ENCODE measurements around the gene FAM32A. TPM values are rescaled to one million over a fixed set of nuclear protein-coding genes. Genes with fewer than 3 reads are reported as not detected.

The FAM32A gene
- total and polyA plus RNA-seq, 9 donors: 37.9 to 68.6 (median 46.5) TPM

DNA sequence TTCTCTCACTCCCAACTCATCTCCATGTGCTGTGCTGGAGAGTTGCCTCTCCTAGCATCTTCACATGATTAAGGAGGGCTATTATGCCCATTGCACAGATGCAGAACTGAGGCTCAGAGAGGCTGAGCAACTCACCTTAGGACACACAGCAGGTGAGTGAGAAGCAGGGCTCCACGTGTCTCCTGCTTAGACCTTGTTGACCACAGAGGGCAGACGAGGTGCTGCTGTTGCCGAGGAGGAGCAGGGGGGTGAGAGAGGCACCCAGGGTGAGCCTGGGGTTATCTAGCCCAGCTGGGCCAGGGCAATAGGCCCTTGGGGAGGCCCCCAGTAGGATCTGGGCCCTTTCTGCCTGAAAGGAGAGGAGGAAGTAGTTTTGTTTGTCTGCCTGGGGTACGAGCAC is 44.2 kb upstream of the FAM32A start:
- no peaks in the 10 kb centered on the region for H3K9me3 ChIP-seq
- H3K4me3 ChIP-seq: no peak overlapping the region
- H3K27me3 ChIP-seq: no peaks in the 10 kb centered on the region
- DNase-seq: no peak
- H3K27ac ChIP-seq: no peak overlapping the region
- H3K36me3 ChIP-seq: no peaks in the 10 kb centered on the region
- intact Hi-C loops (cut with DNase I): no loop called here
- peaks cover 2% of the 10 kb centered on the region for H3K4me1 ChIP-seq (ENCODE audit: insufficient read depth)
- WGBS, 3 donors: 48 to 57% (median 51%) methylated on average over 4 of the region's 4 CpGs
- no peak for TF ChIP-seq POLR2A (IDR thresholded peaks at IDR 0.05)
- TF ChIP-seq, protein P1, sequence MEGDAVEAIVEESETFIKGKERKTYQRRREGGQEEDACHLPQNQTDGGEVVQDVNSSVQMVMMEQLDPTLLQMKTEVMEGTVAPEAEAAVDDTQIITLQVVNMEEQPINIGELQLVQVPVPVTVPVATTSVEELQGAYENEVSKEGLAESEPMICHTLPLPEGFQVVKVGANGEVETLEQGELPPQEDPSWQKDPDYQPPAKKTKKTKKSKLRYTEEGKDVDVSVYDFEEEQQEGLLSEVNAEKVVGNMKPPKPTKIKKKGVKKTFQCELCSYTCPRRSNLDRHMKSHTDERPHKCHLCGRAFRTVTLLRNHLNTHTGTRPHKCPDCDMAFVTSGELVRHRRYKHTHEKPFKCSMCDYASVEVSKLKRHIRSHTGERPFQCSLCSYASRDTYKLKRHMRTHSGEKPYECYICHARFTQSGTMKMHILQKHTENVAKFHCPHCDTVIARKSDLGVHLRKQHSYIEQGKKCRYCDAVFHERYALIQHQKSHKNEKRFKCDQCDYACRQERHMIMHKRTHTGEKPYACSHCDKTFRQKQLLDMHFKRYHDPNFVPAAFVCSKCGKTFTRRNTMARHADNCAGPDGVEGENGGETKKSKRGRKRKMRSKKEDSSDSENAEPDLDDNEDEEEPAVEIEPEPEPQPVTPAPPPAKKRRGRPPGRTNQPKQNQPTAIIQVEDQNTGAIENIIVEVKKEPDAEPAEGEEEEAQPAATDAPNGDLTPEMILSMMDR (IDR thresholded peaks at IDR 0.05): no peak
- no peak for TF ChIP-seq EP300 (IDR thresholded peaks at IDR 0.05)

DNA sequence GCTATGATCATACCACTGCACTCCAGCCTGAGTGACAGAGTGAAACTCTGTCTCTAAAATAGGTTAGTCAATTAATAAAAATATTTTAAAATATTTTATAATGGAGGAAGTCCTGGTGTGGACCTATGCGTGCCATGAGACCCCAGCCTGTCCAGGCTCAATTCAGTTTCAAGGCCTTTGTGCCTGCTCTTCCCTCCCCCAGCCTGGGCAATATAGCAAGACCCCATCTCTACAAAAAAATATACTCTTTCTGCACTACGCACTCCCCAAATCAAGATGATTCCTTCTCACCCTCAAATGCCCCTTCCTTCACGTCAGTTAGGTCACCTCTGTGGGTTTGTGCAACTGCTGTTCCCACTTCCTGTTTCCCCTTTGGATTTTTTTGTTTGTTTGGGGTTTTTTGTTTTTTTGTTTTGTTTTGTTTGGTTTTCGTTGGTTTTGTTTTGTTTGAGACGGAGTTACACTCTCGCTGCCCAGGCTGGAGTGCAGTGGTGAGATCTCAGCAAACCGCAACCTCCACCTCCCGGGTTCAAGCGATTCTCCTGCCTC is 43.1 kb upstream of the FAM32A start:
- no peak overlapping the region for H3K4me3 ChIP-seq
- 76 to 80% (median 78%) methylated on average over 9 of the region's 9 CpGs for WGBS, 3 donors
- intact Hi-C loops (cut with DNase I): no loop called here
- DNase-seq: no peak
- H3K36me3 ChIP-seq: no peaks in the 10 kb centered on the region
- no peaks in the 10 kb centered on the region for H3K9me3 ChIP-seq
- TF ChIP-seq POLR2A (IDR thresholded peaks at IDR 0.05): no peak
- H3K4me1 ChIP-seq (ENCODE audit: insufficient read depth): no peaks in the 10 kb centered on the region
- no peak overlapping the region for H3K27ac ChIP-seq
- H3K27me3 ChIP-seq: no peaks in the 10 kb centered on the region

DNA sequence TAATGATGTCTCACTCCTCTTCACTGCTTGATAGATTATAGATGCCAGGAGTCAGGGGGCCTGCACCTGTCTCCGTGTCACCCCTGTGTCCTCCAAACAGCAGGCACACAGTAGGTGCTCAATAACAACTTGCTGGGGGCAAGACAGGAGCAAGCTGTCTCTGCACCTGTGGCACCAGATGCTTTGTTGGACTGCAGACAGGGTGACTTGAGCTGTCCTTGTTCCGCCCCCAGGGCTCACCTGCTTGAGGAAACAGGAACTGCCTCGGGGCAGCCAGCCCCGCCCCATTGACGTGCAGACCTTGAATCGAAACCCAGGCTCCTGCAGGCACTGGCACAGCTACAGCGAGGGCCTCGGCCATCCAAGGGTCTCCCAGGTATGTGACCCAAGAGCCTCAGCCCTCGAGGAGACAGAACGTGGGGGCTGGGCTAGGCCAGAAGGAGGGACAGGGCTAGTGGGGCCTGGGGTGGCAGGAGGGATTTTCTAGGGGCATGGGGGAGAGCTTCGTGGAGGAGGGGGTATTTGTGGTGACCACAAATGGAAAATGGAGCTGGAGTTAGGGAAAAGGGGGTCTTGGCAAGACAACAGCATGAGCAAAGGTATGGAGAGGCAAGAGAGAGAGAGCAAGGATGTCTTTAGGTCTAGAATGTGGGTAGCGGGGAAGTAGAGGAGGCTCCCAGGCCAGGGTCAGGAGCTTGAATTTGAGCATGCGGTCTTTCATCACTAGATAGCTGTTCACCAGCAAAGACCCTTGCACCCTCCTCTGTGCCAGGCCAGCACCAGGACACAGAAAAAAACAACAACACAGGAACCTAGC is 41.6 kb upstream of the FAM32A start, which contains the start of gene HSH2D:
Gene HSH2D (plus strand): TSS at position 287 of the 817 bp plus-strand sequence. CDS start 5,066 bp downstream, outside the sequence.
- no peak within 1 kb of the TSS for H3K27ac ChIP-seq
- TF ChIP-seq, protein P1 (IDR thresholded peaks at IDR 0.05): no peak
- TF ChIP-seq POLR2A (IDR thresholded peaks at IDR 0.05) (no peak), EP300 (IDR thresholded peaks at IDR 0.05) (no peak)
- no peak for DNase-seq
- no peaks in the 10 kb centered on the region for H3K9me3 ChIP-seq
- H3K4me3 ChIP-seq: no peak within 1 kb of the TSS
- no peaks in the 10 kb centered on the region for H3K27me3 ChIP-seq
- 36 to 48% (median 39%) methylated on average over 13 of the region's 13 CpGs for WGBS, 3 donors
- H3K4me1 ChIP-seq (ENCODE audit: insufficient read depth): no peaks in the 10 kb centered on the region
- no peaks in the 10 kb centered on the region for H3K36me3 ChIP-seq
- intact Hi-C loops (cut with DNase I): no loop called here

DNA sequence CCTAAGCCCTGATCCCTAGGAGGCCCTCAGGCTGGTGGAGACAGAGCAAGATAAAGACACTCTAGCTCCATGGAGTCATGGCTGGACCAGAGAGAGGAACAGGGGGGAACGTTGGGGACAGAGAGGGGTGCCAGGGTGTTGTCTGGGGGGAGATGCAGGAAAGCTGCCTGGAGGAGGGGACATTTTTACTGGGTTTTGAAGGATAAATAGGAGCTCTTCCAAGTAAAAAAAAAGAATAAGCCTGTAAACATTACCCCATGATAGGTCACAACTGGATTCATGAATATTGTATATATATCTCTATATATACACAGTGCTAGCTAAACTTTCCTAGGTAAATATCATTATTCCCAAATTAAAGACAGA is 41.0 kb upstream of the FAM32A start:
- H3K27ac ChIP-seq: no peak overlapping the region
- 53 to 77% (median 70%) methylated on average over 1 of the region's 1 CpG for WGBS, 3 donors
- H3K4me1 ChIP-seq (ENCODE audit: insufficient read depth): no peaks in the 10 kb centered on the region
- H3K36me3 ChIP-seq: no peaks in the 10 kb centered on the region
- no peak for TF ChIP-seq EP300 (IDR thresholded peaks at IDR 0.05)
- no peak for TF ChIP-seq POLR2A (IDR thresholded peaks at IDR 0.05)
- TF ChIP-seq, protein P1 (IDR thresholded peaks at IDR 0.05): no peak
- H3K4me3 ChIP-seq: no peak overlapping the region
- intact Hi-C loops (cut with DNase I): no loop called here
- H3K27me3 ChIP-seq: no peaks in the 10 kb centered on the region
- H3K9me3 ChIP-seq: no peaks in the 10 kb centered on the region
- DNase-seq: no peak

DNA sequence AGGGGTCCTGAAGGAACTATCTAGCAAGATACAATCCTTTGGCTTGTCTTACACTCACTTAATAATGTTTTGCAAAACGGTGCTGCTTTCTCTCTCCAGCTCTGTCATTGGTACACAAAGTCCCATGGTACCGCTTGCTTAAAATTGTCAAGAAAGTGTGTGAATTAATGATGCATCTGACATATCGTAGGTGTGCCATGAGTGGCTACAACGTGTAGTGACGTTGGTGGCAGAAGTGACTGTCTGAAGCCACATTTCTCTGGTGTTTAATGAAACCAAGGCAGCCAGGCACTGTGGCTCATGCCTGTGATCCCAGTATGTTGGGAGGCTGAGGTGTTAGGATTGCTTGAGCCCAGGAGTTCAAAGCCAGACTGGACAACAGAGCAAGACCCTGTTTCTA is 39.1 kb upstream of the FAM32A start:
- 69 to 80% (median 79%) methylated on average over 5 of the region's 5 CpGs for WGBS, 3 donors
- H3K9me3 ChIP-seq: no peaks in the 10 kb centered on the region
- intact Hi-C loops (cut with DNase I): no loop called here

More for the DNA sequence above, 39.1 kb upstream of the FAM32A start:
- Histone ChIP-seq H3K27ac (no peak overlapping the region), H3K4me1 (ENCODE audit: insufficient read depth) (no peaks in the 10 kb centered on the region), H3K36me3 (no peaks in the 10 kb centered on the region), H3K27me3 (no peaks in the 10 kb centered on the region), H3K4me3 (no peak overlapping the region)
- TF ChIP-seq, protein P1 (IDR thresholded peaks at IDR 0.05): no peak
- TF ChIP-seq EP300 (IDR thresholded peaks at IDR 0.05) (no peak), POLR2A (IDR thresholded peaks at IDR 0.05) (no peak)
- no peak for DNase-seq

All from ovary (tissue), 9 donors.